GM12878 (cell line): Measurements from ENCODE around the gene SYPL2. TPM values are rescaled to one million over a fixed set of nuclear protein-coding genes. Genes with fewer than 3 reads are reported as not detected.

ENCODE experiments used
- ATAC-seq: fragments of 200-7000 bp; cut with Tn5 transposase; 3 replicates; pipeline ENCODE4 v1.9.1; 2020; ENCODE audit warnings: mild to moderate bottlenecking, moderate library complexity
- BruUV-seq: library from RNA; stranded (reverse); fragments of 400-500 nt; replicated peaks from 2 replicates; lab custom pipeline; 2021; lab: Mats Ljungman, UMichigan
- CTCF ChIA-PET: fragments of 300-600 bp; sonication (Branson Sonifier 250); formaldehyde crosslinking; extraction: SDS; loops from one replicate; lab custom pipeline; 2021; ENCODE audit warnings: inconsistent platforms; lab: Yijun Ruan, JAX
- POLR2A ChIA-PET: fragments of 350-600 bp; formaldehyde crosslinking; extraction: SDS; loops from one replicate; lab custom pipeline; 2021; ENCODE audit warnings: inconsistent platforms; lab: Charles Lee
- RAD21 ChIA-PET: fragments of 300-600 bp; sonication (Branson Sonifier 250); formaldehyde crosslinking; loops from one replicate; lab custom pipeline; 2023; ENCODE audit warnings: antibody characterized with exemption; ENCODE audit not compliant: unreplicated experiment; lab: Charles Lee
- SMC1A ChIA-PET: fragments of 300-600 bp; sonication (Branson Sonifier 250); formaldehyde crosslinking; loops from one replicate; lab custom pipeline; 2023; ENCODE audit not compliant: unreplicated experiment, uncharacterized antibody; lab: Charles Lee
- DNase-seq: peaks from one replicate; pipeline ENCODE4 v3.0.0-alpha.2; 2011; ENCODE audit warnings: low read depth, low spot score
- FAIRE-seq: peaks from 3 replicates; lab custom pipeline; 2011; peaks lifted over from hg19 to GRCh38; lab: Jason Lieb, UNC
- H2AFZ ChIP-seq: 2 replicates; pipeline ENCODE4 v1.6.0; 2011; ENCODE audit warnings: low read depth, low read length, control low read depth; ENCODE audit not compliant: control insufficient read depth
- H3K27ac ChIP-seq: 2 replicates; pipeline ENCODE4 v1.5.1; 2011; ENCODE audit warnings: control low read depth; ENCODE audit not compliant: control insufficient read depth, insufficient read depth
- H3K27me3 ChIP-seq, 2 experiments: replicated peaks in 1 of 2; 2 replicates each; pipeline versions ENCODE4 v1.6.0 to v1.6.1; 2011; ENCODE audit warnings: low read length in 1 of 2; ENCODE audit not compliant: control insufficient read depth in 2 of 2, insufficient read depth in 2 of 2
- H3K36me3 ChIP-seq, 2 experiments: 2 replicates each; pipeline ENCODE4 v1.5.1; 2011; ENCODE audit warnings: low read length in 1 of 2; ENCODE audit not compliant: control insufficient read depth in 2 of 2, insufficient read depth in 2 of 2
- H3K4me1 ChIP-seq: 2 replicates; pipeline ENCODE4 v1.6.1; 2011; ENCODE audit warnings: mild to moderate bottlenecking, low read length, moderate library complexity, mixed read lengths; ENCODE audit not compliant: control insufficient read depth, insufficient read depth
- H3K4me2 ChIP-seq: 2 replicates; pipeline ENCODE4 v1.6.0; 2011; ENCODE audit warnings: control low read depth; ENCODE audit not compliant: control insufficient read depth, insufficient read depth
- H3K4me3 ChIP-seq: fragments of 200-600 bp; sonication (generic); 2 replicates; pipeline ENCODE4 v1.5.1; 2016
- H3K79me2 ChIP-seq: 2 replicates; pipeline ENCODE4 v1.6.0; 2011; ENCODE audit warnings: low read length; ENCODE audit not compliant: control insufficient read depth, insufficient read depth
- H3K9ac ChIP-seq: 2 replicates; pipeline ENCODE4 v1.8.0; 2011; ENCODE audit warnings: low read length, control low read depth, mixed read lengths; ENCODE audit not compliant: control insufficient read depth, insufficient read depth
- H3K9me3 ChIP-seq: replicated peaks from 3 replicates; pipeline ENCODE4 v1.5.1; 2011; ENCODE audit warnings: mild to moderate bottlenecking, low read length; ENCODE audit not compliant: control insufficient read depth, insufficient read depth
- H4K20me1 ChIP-seq: 2 replicates; pipeline ENCODE4 v1.6.0; 2011; ENCODE audit not compliant: control insufficient read depth, insufficient read depth
- E2F4 ChIP-seq: IDR thresholded peaks from 2 replicates; pipeline ENCODE4 v1.6.1; 2012; ENCODE audit warnings: low read depth, low read length, improper control_type of control experiment
- REST ChIP-seq: IDR thresholded peaks from 2 replicates; pipeline ENCODE4 v1.6.1; 2012; ENCODE audit warnings: mild to moderate bottlenecking, low read depth, low read length
- ZNF207 ChIP-seq: fragments of 450-650 bp; IDR thresholded peaks from 2 replicates; pipeline ENCODE4 v1.6.1; 2014; ENCODE audit warnings: antibody characterized with exemption, mild to moderate bottlenecking, borderline replicate concordance
- WGBS: methylation state at CpG from one replicate; pipeline ENCODE4 v1.1.6; 2016; ENCODE audit warnings: low lambda C conversion rate; ENCODE audit not compliant: insufficient replicate concordance, insufficient coverage; ENCODE audit errors: missing lambda C conversion rate; 5-methylcytosine and 5-hydroxymethylcytosine counted together
- in situ Hi-C: fragments of 300-500 bp; cut with MboI; formaldehyde crosslinking; loops from 9 replicates; pipeline ENCODE4 v1.14.3; 2018; ENCODE audit warnings: mixed read lengths
- intact Hi-C: fragments of 100-400 bp; cut with micrococcal nuclease; formaldehyde crosslinking; loops from one replicate; pipeline ENCODE4 v1.14.2; 2022; ENCODE audit not compliant: unreplicated experiment
- polyA plus RNA-seq, 11 experiments: library from polyadenylated mRNA; depleted of rRNA in 4 of 11; unstranded in 6 of 11; stranded (reverse) in 5 of 11; fragments of >200 nt; fragmentation: Nextera tagmentation in 4 of 11; fragmentation: Illumina TruSeq in 1 of 11; extraction: Ambion mirVana in 4 of 11; extraction: Trizol in 1 of 11; gene quantifications; 1 replicate in 1 of 11; 2 replicates in 10 of 11; pipeline versions ENCODE4 v1.2.1 to v1.2.3, GENCODE V29; 2011 to 2016; ENCODE audit warnings: inconsistent platforms in 2 of 11, missing spikeins in 2 of 11, low read depth in 1 of 11
- total RNA-seq, 4 experiments: library from RNA; depleted of rRNA in 3 of 4; stranded (reverse); fragments of >200 nt in 3 of 4; fragmentation: Illumina TruSeq in 1 of 4; extraction: Trizol in 1 of 4; gene quantifications; 2 replicates each; pipeline versions ENCODE4 v1.2.1 to v1.2.3, GENCODE V29; 2013 to 2021
- TF ChIP-seq, protein P1 (sequence below): fragments of 450-650 bp; IDR thresholded peaks from 2 replicates; pipeline ENCODE4 v1.6.1; 2016; ENCODE audit warnings: mild to moderate bottlenecking

SYPL2 gene
- total and polyA plus RNA-seq, 10 of the 15 experiments (the other 5 are each of a cell fraction or from before 2014, with no cell fraction given): 0.04 to 0.11 (median 0.06) TPM; not detected in 3

- POLR2A ChIA-PET: interaction anchor here (1.0 kb wide), 1 partner anchor 12 kb away, joined by 4 read pairs; no protein-coding TSS in a partner anchor
- BruUV-seq: no TSS peak
These were observed 51.0 kb downstream of the SYPL2 start for GRCh38 chr1:109517337-109517736.

More at GRCh38 chr1:109517337-109517736, 51.0 kb downstream of the SYPL2 start:
- SMC1A ChIA-PET: interaction anchor here (1.2 kb wide), 1 partner anchor 15 kb away, joined by 4 read pairs; no protein-coding TSS in a partner anchor
- Histone ChIP-seq H4K20me1 (no peaks in the 10 kb centered on the region), H3K4me2 (no peak overlapping the region), H3K36me3 (no peaks in the 10 kb centered on the region), H3K4me1 (no peaks in the 10 kb centered on the region), H3K27me3 (peaks cover 0 to 3% of the 10 kb centered on the region in 2 experiments; a peak in 3 of 4 replicates), H3K27ac (no peak overlapping the region), H3K9me3 (no peaks in the 10 kb centered on the region), H3K4me3 (no peak overlapping the region), H3K9ac (no peak overlapping the region), H2AFZ (no peak overlapping the region), H3K79me2 (no peaks in the 10 kb centered on the region)
- ATAC-seq (no peak), DNase-seq (no peak), FAIRE-seq (no peak)
- in situ Hi-C loops (no loop called here), intact Hi-C loops (no loop called here)
- RAD21 ChIA-PET: no interaction called here
- CTCF ChIA-PET: interaction anchor here (1.2 to 19.4 kb wide), 4 partner anchors 11 to 122 kb away, joined by 3 to 240 read pairs (median 27); partner anchors contain the start of gene CYB561D1
- WGBS: 54% methylated on average over 5 of the region's 5 CpGs
- TF ChIP-seq REST: no peak
- TF ChIP-seq E2F4: no peak
- no peak for TF ChIP-seq ZNF207
- TF ChIP-seq, protein P1, sequence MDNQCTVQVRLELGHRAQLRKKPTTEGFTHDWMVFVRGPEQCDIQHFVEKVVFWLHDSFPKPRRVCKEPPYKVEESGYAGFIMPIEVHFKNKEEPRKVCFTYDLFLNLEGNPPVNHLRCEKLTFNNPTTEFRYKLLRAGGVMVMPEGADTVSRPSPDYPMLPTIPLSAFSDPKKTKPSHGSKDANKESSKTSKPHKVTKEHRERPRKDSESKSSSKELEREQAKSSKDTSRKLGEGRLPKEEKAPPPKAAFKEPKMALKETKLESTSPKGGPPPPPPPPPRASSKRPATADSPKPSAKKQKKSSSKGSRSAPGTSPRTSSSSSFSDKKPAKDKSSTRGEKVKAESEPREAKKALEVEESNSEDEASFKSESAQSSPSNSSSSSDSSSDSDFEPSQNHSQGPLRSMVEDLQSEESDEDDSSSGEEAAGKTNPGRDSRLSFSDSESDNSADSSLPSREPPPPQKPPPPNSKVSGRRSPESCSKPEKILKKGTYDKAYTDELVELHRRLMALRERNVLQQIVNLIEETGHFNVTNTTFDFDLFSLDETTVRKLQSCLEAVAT: no peak
